Uterus (tissue), 4 donors: ENCODE measurements around the gene TASOR2. TPM values are rescaled to one million over a fixed set of nuclear protein-coding genes. Genes with fewer than 3 reads are reported as not detected.
A peak's percentile ranks its signal among the peaks of the same experiment; 100 is the strongest.

Experiments
- DNase-seq, 2 donors: peaks; one replicate each; pipeline ENCODE4 v3.0.0-alpha.2; 2019 to 2020
- H3K27ac ChIP-seq, 2 donors: fragments of 200-600 bp; sonication (generic); 1 replicate in 1 of 2; 2 replicates in 1 of 2; pipeline ENCODE4 v1.5.1; 2016 to 2018
- H3K27me3 ChIP-seq, 2 donors: fragments of 200-600 bp; sonication (generic); one replicate each; pipeline ENCODE4 v1.5.1; 2018 to 2019; ENCODE audit warnings: control low read depth in 1 of 2
- H3K36me3 ChIP-seq, 2 donors: fragments of 200-600 bp; sonication (generic); one replicate each; pipeline ENCODE4 v1.5.1; 2019; ENCODE audit warnings: control low read depth in 1 of 2
- H3K4me1 ChIP-seq, 2 donors: fragments of 200-600 bp; sonication (generic); one replicate each; pipeline ENCODE4 v1.5.1; 2018 to 2019; ENCODE audit warnings: control low read depth in 1 of 2
- H3K4me3 ChIP-seq, 2 donors: fragments of 200-600 bp; sonication (generic); 1 replicate in 1 of 2; 2 replicates in 1 of 2; pipeline ENCODE4 v1.5.1; 2018 to 2019; ENCODE audit warnings: mild to moderate bottlenecking in 1 of 2
- H3K9me3 ChIP-seq, 2 donors: fragments of 200-600 bp; sonication (generic); one replicate each; pipeline ENCODE4 v1.5.1; 2019; ENCODE audit warnings: control low read depth in 1 of 2
- CTCF ChIP-seq, 4 experiments: fragments of 200-600 bp in 2 of 4; fragments of 450-650 bp in 2 of 4; sonication (generic) in 2 of 4; IDR thresholded peaks; one replicate each; pipeline ENCODE4 v1.5.1; 2016 to 2019; ENCODE audit warnings: antibody characterized with exemption in 4 of 4, mild to moderate bottlenecking in 2 of 4, moderate library complexity in 1 of 4
- POLR2A ChIP-seq, 2 donors: fragments of 450-650 bp; IDR thresholded peaks; one replicate each; pipeline ENCODE4 v1.6.1; 2016; ENCODE audit warnings: antibody characterized with exemption in 2 of 2, mild to moderate bottlenecking in 1 of 2, moderate library complexity in 1 of 2
- intact Hi-C: fragments of 100-400 bp; cut with DNase I; formaldehyde crosslinking; loops from one replicate; pipeline ENCODE4 v1.15.1; 2023; ENCODE audit warnings: low total_unique reads
- total RNA-seq, 4 donors: library from RNA; depleted of rRNA in 3 of 4; stranded (reverse); fragments of >200 nt in 3 of 4; gene quantifications; one replicate each; pipeline versions ENCODE4 v1.1.0 to v1.2.4, GENCODE V29; 2014 to 2023
- donor health status: DM: yes; HTN: yes; CAD: no.

The TASOR2 gene
- total RNA-seq, 4 donors from 2014 or later, result 32.6 to 128 (median 75.1) TPM

DNA sequence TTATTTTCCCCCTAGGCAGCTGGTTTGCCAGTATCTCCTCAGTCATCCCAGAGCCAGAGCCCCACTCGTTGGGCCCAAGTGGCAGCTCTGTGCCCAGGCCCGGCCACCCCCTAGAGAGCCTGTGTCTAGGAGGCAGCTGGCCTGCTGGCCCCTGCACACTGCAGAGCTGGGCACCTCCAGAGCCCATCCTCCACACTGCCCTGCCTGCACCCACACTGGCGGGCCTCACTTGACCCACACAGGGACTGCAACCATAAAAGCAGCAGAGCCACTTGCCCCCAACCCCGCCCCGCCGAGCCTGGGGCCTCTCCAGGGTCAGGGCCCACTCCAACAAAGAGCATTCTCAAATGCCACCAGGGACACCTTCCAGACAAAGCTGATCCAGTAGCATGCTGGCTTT, 23.6 kb upstream of the TASOR2 start:
- TF ChIP-seq POLR2A (IDR thresholded peaks at IDR 0.05), result no peak
- TF ChIP-seq CTCF (IDR thresholded peaks at IDR 0.05), result no peak
- Histone ChIP-seq H3K27ac (no peak overlapping the region), H3K4me1 (no peaks in the 10 kb centered on the region), H3K27me3 (no peaks in the 10 kb centered on the region), H3K9me3 (no peaks in the 10 kb centered on the region), H3K4me3 (no peak overlapping the region), H3K36me3 (no peaks in the 10 kb centered on the region)
- DNase-seq, result no peak
- intact Hi-C loops, result no loop called here

DNA sequence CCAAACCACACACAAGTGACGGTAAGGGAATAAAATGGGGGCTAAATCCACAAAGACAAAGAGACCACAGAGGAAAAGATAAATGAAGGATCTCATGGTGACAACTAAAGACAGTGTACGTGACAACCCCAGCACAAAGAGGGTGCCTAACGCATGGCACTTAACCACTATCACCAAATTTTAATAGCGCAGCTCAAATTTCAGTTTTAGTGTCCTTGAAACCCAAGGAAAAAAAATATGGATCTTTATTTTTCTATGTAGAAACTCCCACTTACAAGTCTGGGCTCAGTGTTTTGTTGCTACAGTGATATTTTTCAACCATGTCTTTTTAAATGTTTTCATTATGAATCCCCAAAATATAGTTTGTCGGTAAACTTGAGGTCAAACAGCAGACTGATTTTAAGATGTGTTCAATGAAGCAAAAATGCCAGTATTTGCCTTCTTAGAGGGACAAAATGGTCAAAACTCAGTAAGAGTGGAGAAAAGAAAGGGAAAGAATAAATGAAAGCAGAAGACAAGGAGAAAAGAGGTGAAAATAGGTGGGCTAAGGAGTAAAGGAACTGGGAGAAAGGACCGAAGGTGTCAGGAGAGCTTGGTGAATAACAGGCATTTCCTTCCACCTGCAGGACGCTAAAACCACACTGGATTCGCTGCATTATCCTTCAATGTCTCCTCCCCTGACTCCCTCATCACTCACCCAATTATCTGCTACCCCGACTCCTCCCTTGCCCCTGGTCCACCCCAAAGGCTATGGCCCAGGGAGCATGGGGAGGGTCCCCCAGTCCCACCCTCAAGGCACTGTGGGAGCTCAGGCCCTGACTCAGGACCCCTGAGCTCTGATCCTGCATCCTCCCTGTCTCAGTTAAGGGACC, 21.7 kb upstream of the TASOR2 start:
- DNase-seq, result no peak
- Histone ChIP-seq H3K4me1 (peaks cover 3 to 5% of the 10 kb centered on the region in 2 donors), H3K27ac (no peak overlapping the region), H3K9me3 (no peaks in the 10 kb centered on the region), H3K36me3 (no peaks in the 10 kb centered on the region), H3K27me3 (no peaks in the 10 kb centered on the region), H3K4me3 (no peak overlapping the region)
- intact Hi-C loops, result no loop called here
- TF ChIP-seq CTCF (IDR thresholded peaks at IDR 0.05) (no peak), POLR2A (IDR thresholded peaks at IDR 0.05) (no peak)

GRCh38 chr10:5663692-5664427, 20.8 kb upstream of the TASOR2 start:
- no peak for TF ChIP-seq CTCF (IDR thresholded peaks at IDR 0.05)
- no peak for TF ChIP-seq POLR2A (IDR thresholded peaks at IDR 0.05)
- H3K4me1 ChIP-seq, result peaks cover 3 to 5% of the 10 kb centered on the region in 2 donors

GRCh38 chr10:5665373-5666007, 19.1 kb upstream of the TASOR2 start:
- Histone ChIP-seq H3K27ac (peak overlapping the region; percentile 66 to 83), H3K27me3 (no peaks in the 10 kb centered on the region), H3K4me3 (peak overlapping the region; percentile 60 to 80), H3K4me1 (peaks cover 3 to 5% of the 10 kb centered on the region in 2 donors), H3K9me3 (no peaks in the 10 kb centered on the region), H3K36me3 (no peaks in the 10 kb centered on the region)
- intact Hi-C loops, result no loop called here
- TF ChIP-seq CTCF (IDR thresholded peaks at IDR 0.05), result no peak
- no peak for TF ChIP-seq POLR2A (IDR thresholded peaks at IDR 0.05)
- DNase-seq, result no peak

More at GRCh38 chr10:5663692-5664427, 20.8 kb upstream of the TASOR2 start:
- DNase-seq, result no peak
- Histone ChIP-seq H3K27ac (no peak overlapping the region), H3K9me3 (no peaks in the 10 kb centered on the region), H3K27me3 (no peaks in the 10 kb centered on the region), H3K4me3 (no peak overlapping the region), H3K36me3 (no peaks in the 10 kb centered on the region)
- intact Hi-C loops, result no loop called here
